ENCODE results near the gene TK2.

TK2 gene

GRCh38 chr16:66544016-66544757 is 5.7 kb downstream of the TK2 start:
- no peak for DNase-seq (ENCODE audit: low spot score)

GRCh38 chr16:66543541-66543940 is 6.4 kb downstream of the TK2 start:
- DNase-seq (ENCODE audit: low spot score): no peak

- no peak for DNase-seq (ENCODE audit: low spot score)
Measured at GRCh38 chr16:66542396-66542795, 7.5 kb downstream of the TK2 start.

GRCh38 chr16:66541388-66542355 is 8.2 kb downstream of the TK2 start:
- DNase-seq (ENCODE audit: low spot score): no peak

GRCh38 chr16:66539623-66540469 is 10.1 kb downstream of the TK2 start:
- DNase-seq (ENCODE audit: low spot score): no peak

- no peak for DNase-seq (ENCODE audit: low spot score)
Measured at GRCh38 chr16:66538910-66539309, 11.0 kb downstream of the TK2 start.

- DNase-seq (ENCODE audit: low spot score): no peak
Measured at GRCh38 chr16:66537236-66537635, 12.7 kb downstream of the TK2 start.

GRCh38 chr16:66536525-66536924 is 13.4 kb downstream of the TK2 start:
- no peak for DNase-seq (ENCODE audit: low spot score)

GRCh38 chr16:66534376-66534799 is 15.5 kb downstream of the TK2 start:
- no peak for DNase-seq (ENCODE audit: low spot score)

GRCh38 chr16:66529475-66529874 is 20.4 kb downstream of the TK2 start:
- no peak for DNase-seq (ENCODE audit: low spot score)

- no peak for DNase-seq (ENCODE audit: low spot score)
Measured at GRCh38 chr16:66528294-66528693, 21.6 kb downstream of the TK2 start.

- DNase-seq (ENCODE audit: low spot score): no peak
Measured at GRCh38 chr16:66525396-66526180, 24.3 kb downstream of the TK2 start.

- no peak for DNase-seq (ENCODE audit: low spot score)
Measured at GRCh38 chr16:66524601-66525164, 25.2 kb downstream of the TK2 start.

- DNase-seq (ENCODE audit: low spot score): no peak
Measured at GRCh38 chr16:66523861-66524354, 26.0 kb downstream of the TK2 start.

GRCh38 chr16:66522816-66523590 is 26.9 kb downstream of the TK2 start:
- DNase-seq (ENCODE audit: low spot score): no peak

- no peak for DNase-seq (ENCODE audit: low spot score)
Measured at GRCh38 chr16:66521951-66522771, 27.8 kb downstream of the TK2 start.

- DNase-seq (ENCODE audit: low spot score): no peak
Measured at GRCh38 chr16:66521252-66521713, 28.6 kb downstream of the TK2 start.

GRCh38 chr16:66520406-66521170 is 29.3 kb downstream of the TK2 start:
- DNase-seq (ENCODE audit: low spot score): no peak
